AG09319 (cell line): Measurements from ENCODE around the gene CHRM4.
A peak's percentile ranks its signal among the peaks of the same experiment; 100 is the strongest.
"Not testable (repeated sequence)": the region's sequence is repeated elsewhere in the genome, so short reads cannot be mapped to it uniquely, and the experiment has no call there.

Experiments used
- DNase-seq: peaks from one replicate; pipeline ENCODE4 v3.0.0-alpha.2; 2010; ENCODE audit warnings: low read depth; ENCODE audit errors: extremely low read depth
- TF ChIP-seq, protein P1 (sequence below): IDR thresholded peaks from 2 replicates; pipeline ENCODE4 v1.5.1; 2011; ENCODE audit warnings: low read depth, mild to moderate bottlenecking, inconsistent platforms, low read length, moderate library complexity

Gene CHRM4

DNA sequence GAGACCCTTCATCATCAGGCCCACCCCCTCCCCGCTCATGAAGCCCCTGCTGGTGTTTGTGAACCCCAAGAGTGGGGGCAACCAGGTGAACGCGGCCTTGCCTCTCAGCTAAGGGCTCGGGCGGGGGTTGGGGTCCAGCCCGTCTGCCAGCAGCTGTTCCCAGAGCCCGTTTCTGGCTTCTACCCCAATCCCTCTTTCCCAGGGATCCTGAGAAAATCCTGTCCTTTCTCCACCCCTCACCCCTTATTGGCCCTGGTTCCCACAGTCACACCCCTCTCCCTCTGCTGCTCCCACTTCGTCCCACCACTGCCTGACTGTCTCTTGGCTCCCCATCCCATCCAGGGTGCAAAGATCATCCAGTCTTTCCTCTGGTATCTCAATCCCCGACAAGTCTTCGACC lies 19.5 kb downstream of the CHRM4 start:
- DNase-seq = no peak

DNA sequence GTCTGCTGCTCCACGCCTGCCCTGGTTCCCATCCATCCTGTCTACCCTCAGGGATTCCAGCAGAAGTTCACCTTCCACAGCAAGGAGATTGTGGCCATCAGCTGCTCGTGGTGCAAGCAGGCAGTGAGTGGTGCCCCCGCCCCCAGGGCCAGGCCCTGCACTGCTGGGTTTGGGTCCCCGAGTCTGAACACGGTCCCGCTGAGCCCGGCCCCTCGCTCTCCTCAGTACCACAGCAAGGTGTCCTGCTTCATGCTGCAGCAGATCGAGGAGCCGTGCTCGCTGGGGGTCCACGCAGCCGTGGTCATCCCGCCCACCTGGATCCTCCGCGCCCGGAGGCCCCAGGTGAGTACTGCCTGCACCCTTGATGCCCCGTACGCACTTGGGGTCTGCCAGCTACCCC lies 20.3 kb downstream of the CHRM4 start:
- DNase-seq = not testable (repeated sequence)

More for the DNA sequence above, 19.5 kb downstream of the CHRM4 start:
- TF ChIP-seq, protein P1, sequence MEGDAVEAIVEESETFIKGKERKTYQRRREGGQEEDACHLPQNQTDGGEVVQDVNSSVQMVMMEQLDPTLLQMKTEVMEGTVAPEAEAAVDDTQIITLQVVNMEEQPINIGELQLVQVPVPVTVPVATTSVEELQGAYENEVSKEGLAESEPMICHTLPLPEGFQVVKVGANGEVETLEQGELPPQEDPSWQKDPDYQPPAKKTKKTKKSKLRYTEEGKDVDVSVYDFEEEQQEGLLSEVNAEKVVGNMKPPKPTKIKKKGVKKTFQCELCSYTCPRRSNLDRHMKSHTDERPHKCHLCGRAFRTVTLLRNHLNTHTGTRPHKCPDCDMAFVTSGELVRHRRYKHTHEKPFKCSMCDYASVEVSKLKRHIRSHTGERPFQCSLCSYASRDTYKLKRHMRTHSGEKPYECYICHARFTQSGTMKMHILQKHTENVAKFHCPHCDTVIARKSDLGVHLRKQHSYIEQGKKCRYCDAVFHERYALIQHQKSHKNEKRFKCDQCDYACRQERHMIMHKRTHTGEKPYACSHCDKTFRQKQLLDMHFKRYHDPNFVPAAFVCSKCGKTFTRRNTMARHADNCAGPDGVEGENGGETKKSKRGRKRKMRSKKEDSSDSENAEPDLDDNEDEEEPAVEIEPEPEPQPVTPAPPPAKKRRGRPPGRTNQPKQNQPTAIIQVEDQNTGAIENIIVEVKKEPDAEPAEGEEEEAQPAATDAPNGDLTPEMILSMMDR = no peak

DNA sequence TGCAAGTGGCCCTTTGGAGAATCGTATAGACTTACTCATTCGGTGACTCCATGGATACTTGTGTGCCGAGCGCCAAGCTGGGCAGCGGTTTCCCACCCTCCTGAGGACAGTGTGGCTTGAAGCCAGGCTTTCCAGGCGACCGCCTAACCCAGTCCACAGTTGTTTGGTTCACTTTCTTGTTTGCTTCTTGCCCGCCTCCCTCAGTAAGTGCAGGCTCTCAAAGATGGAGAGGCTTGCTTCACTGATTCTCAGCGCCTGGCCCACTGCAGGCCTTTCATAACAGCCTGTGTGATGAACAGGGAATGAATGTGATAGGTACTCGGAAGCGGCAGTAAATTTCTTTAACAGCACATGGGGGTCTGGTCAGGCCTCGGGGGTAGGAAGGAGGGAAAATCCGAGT lies 21.3 kb downstream of the CHRM4 start:
- TF ChIP-seq, protein P1 = no peak
- DNase-seq = no peak

DNA sequence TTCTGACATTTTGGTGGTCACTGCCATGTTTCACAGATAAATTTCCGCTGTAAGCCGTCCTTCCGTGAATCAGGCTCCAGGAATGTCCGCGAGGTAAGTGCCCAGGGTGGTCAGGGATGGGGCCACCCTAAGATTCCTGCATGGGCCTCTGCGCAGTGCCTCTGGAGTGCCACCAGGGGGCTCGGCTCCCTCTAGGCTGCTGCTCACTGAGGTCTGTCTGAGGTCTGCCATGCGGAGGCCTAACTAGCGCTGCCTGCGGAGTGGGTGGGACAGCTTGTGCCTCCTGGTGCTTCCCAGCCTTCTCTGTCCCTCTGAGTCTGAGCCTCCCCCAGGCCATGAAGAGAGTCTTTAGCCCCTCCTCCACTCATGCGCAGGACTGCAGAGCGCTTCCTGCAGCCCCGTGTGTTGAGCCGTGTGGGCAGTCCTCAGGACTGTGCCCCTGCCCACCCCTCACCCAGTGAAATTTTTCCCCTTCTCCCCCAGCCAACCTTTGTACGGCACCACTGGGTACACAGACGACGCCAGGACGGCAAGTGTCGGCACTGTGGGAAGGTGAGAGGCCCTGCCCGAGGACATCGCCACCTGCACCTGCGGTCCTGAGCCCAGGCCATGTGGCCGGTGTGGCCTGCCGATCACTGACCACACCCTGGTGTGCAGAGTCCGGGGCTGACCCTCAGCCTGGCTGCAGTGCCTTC lies 22.0 kb downstream of the CHRM4 start:
- DNase-seq = no peak
- TF ChIP-seq, protein P1 = peak; percentile 92

DNA sequence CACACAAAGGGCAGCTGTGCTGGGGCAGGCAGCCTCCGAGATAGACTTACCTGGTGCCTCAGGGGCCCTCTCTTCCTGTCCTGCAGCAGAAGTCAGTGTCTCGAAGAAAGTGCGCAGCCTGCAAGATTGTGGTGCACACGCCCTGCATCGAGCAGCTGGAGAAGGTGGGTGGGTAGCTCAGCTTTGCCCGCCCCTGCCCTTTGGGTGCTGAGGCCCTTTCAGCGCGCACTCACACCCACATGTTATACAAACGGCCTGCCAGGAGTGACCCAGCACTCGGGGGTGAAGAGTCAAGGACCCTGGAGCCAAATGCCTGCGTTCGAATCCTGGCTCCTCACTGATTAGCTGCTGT lies 23.7 kb downstream of the CHRM4 start:
- no peak for DNase-seq
- TF ChIP-seq, protein P1 = no peak

DNA sequence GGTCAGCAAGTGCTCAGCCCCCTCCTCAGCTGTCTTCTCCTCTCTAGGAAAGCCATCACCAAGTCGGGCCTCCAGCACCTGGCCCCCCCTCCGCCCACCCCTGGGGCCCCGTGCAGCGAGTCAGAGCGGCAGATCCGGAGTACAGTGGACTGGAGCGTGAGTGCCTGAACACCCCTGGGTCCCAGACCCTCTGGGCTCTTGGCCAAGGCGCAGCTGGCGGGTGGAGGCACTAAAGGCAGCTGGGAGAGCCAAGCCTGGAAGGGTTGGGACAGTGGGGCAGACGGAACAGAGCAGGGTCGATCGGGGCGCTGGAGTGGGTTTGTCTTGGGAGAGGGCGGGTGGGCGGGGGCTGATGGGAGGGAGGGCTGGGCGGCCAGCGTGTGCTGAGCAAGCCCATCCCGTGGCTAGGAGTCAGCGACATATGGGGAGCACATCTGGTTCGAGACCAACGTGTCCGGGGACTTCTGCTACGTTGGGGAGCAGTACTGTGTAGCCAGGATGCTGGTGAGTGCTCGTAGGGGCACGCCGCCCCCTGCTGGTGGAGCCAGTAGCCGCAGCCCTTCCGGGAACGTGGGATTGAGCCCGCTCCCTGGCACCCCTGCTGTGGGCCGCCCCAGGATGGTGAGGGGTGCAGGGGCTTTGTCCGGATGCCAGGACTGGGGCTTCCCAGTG lies 24.2 kb downstream of the CHRM4 start:
- TF ChIP-seq, protein P1 = peak; percentile 82
- no peak for DNase-seq

DNA sequence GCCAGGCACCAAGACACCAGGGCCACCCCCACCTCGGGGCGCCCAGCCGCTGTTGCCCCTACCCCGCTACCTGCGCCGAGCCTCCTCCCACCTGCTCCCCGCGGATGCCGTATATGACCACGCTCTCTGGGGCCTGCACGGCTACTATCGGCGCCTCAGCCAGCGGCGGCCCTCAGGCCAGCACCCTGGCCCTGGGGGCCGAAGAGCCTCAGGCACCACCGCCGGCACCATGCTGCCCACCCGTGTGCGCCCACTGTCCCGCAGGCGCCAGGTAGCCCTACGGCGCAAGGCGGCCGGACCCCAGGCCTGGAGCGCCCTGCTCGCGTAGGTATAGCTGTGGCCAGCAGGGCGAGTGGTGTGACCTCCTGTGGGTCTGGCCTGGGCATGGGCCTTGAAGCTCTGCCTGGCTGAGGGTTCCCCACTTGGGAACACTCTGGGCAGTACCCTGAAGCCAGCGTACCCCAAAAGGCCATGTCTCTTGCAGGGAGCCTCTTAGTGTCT lies 24.9 kb downstream of the CHRM4 start:
- TF ChIP-seq, protein P1 = no peak
- DNase-seq = no peak

DNA sequence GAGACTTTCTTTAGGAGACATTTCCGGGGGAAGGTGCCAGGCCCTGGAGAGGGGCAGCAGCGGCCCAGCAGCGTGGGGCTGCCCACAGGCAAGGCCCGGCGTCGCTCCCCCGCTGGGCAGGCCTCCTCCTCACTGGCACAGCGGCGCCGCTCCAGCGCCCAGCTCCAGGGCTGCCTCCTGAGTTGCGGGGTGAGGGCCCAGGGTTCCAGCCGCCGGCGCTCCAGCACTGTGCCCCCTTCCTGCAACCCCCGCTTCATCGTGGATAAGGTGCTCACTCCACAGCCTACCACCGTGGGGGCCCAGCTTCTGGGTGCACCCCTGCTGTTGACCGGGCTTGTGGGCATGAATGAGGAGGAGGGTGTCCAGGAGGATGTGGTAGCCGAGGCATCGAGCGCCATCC lies 25.3 kb downstream of the CHRM4 start:
- DNase-seq = no peak
- TF ChIP-seq, protein P1 = no peak
